ENCODE measurements around the gene RIMKLB. TPM values are rescaled to one million over a fixed set of nuclear protein-coding genes. Genes with fewer than 3 reads are reported as not detected.

Gene RIMKLB
- total and polyA plus RNA-seq, 2 of the 4 experiments (the other 2 are of a cell fraction), result 12.5 to 18.8 TPM

GRCh38 chr12:8698879-8699278 lies 1.1 kb downstream of the RIMKLB start:
- ChIA-PET CTCF (no interaction called here), POLR2A (ENCODE audit: unreplicated experiment) (no interaction called here)
- Histone ChIP-seq H3K9me1 (ENCODE audit: insufficient read depth, low read length) (peaks cover 3% of the 10 kb centered on the region; the same call in 1 of the 2 replicates), H2AFZ (replicated peaks; ENCODE audit: low read length, poor library complexity) (no peak overlapping the region), H4K91ac (ENCODE audit: insufficient read depth, low read depth, low read length) (no peak overlapping the region), H3K27ac (ENCODE audit: insufficient read depth, low read length) (no peak overlapping the region), H3K4ac (ENCODE audit: low read depth, low read length) (no peak overlapping the region), H3K18ac (ENCODE audit: low read depth, low read length) (no peak overlapping the region), H3K27me3 (ENCODE audit: control insufficient read depth, insufficient read depth, low read length) (no peaks in the 10 kb centered on the region), H4K20me1 (ENCODE audit: insufficient read depth, low read length) (peaks cover 6% of the 10 kb centered on the region; the same call in 1 of the 2 replicates), H2BK15ac (ENCODE audit: low read depth, low read length) (no peak overlapping the region), H3K9me3 (ENCODE audit: control insufficient read depth, insufficient read depth, low read length) (no peaks in the 10 kb centered on the region), H3K4me1 (ENCODE audit: control insufficient read depth, insufficient read depth, low read length) (no peaks in the 10 kb centered on the region), H4K8ac (ENCODE audit: low read depth in 2 of 2, low read length in 2 of 2) (no peak overlapping the region), H2BK120ac (ENCODE audit: low read depth, low read length) (no peak overlapping the region), H4K5ac (ENCODE audit: low read depth, low read length) (no peak overlapping the region), H3K14ac (replicated peaks; ENCODE audit: low read depth, low read length) (no peak overlapping the region), H2AK5ac (ENCODE audit: low read depth, low read length) (no peak overlapping the region), H3K36me3 (ENCODE audit: control insufficient read depth, insufficient read depth, low read length) (no peaks in the 10 kb centered on the region), H3K56ac (ENCODE audit: extremely low read depth, insufficient read depth, low read length) (no peak overlapping the region), H2BK20ac (ENCODE audit: low read depth, low read length) (no peak overlapping the region), H3K4me2 (ENCODE audit: low read depth, low read length) (peak overlapping the region; percentile 99), H2BK5ac (ENCODE audit: low read depth, low read length, poor library complexity, severe bottlenecking) (no peak overlapping the region), H3K9ac (ENCODE audit: low read depth, low read length) (peak overlapping the region; percentile 45; the same call in 1 of the 2 replicates), H3K79me1 (ENCODE audit: low read depth in 1 of 2, low read length in 2 of 2) (peaks cover 4 to 30% of the 10 kb centered on the region in 2 experiments; a peak in 3 of 4 replicates), H3K4me3 (ENCODE audit: insufficient read depth, low read depth, low read length) (peak overlapping the region; percentile 97), H3K23ac (ENCODE audit: low read depth, low read length) (no peak overlapping the region), H2AK9ac (replicated peaks; ENCODE audit: low read depth, low read length, poor library complexity) (no peak overlapping the region)
- in situ Hi-C loops (cut with MboI; ENCODE audit: low sequenced_read_pairs) (no loop called here), dilution Hi-C loops (cut with HindIII; ENCODE audit: low sequenced_read_pairs, unreplicated experiment) (no loop called here), intact Hi-C loops (cut with micrococcal nuclease) (loop anchor here (5.0 kb wide), 2 partner anchors 83 to 727 kb away; no protein-coding TSS in a partner anchor)
- BruUV-seq (replicated peaks), result TSS peak; percentile 20
- DNase-seq (peak; percentile 47), ATAC-seq (ENCODE audit: low read depth) (no peak)
- WGBS, 2 experiments (ENCODE audit: extremely low coverage in 2 of 2, insufficient read length in 1 of 2), result no CpG with 5 or more reads among the region's 2 CpGs
- TF ChIP-seq NFE2L2 (IDR thresholded peaks at IDR 0.05; ENCODE audit: low read depth, low read length), result no peak
- TF ChIP-seq RAD21 (IDR thresholded peaks at IDR 0.05; ENCODE audit: low read length), result no peak
- TF ChIP-seq CEBPB (IDR thresholded peaks at IDR 0.05; ENCODE audit: low read depth, low read length), result peak; percentile 73
- TF ChIP-seq SMC3 (IDR thresholded peaks at IDR 0.05; ENCODE audit: low read depth, low read length), result no peak
